IPS-11a (cell line): Measurements from ENCODE around the gene TMX2.
A peak's percentile ranks its signal among the peaks of the same experiment; 100 is the strongest.

ENCODE experiments used
- H3K4me3 ChIP-seq: one replicate; pipeline ENCODE4 v1.5.1; 2013; ENCODE audit warnings: low read depth, low read length, control low read depth

Gene TMX2

DNA sequence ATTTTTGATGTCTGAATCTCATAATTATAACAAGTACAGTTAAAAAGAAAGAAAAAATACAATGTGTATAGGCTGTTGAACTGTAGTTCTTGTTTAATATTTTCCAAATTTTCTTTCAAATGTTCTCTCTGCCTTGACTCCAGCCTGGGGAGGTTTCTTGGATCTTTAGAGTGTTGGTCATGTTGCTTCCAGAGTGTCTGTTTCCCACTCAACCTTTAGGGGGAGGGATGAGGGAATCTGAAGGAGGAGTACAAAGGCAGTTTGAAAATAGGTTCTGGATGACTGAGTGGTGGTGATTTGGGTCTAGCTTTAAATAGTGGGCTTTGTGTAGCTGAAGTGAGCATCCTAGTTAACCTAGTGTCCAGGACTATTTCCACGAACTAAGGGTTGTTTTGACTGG, 51.2 kb downstream of the TMX2 start:
- peak overlapping the region; percentile 89 for H3K4me3 ChIP-seq

GRCh38 chr11:57764021-57764420, 51.6 kb downstream of the TMX2 start:
- H3K4me3 ChIP-seq: peak overlapping the region; percentile 89

- no peak overlapping the region for H3K4me3 ChIP-seq
Measured at GRCh38 chr11:57764566-57764965, 52.2 kb downstream of the TMX2 start.

- no peak overlapping the region for H3K4me3 ChIP-seq
Measured at GRCh38 chr11:57764972-57765371, 52.6 kb downstream of the TMX2 start.

- H3K4me3 ChIP-seq: no peak overlapping the region
Measured at GRCh38 chr11:57770793-57771192, 58.4 kb downstream of the TMX2 start.

DNA sequence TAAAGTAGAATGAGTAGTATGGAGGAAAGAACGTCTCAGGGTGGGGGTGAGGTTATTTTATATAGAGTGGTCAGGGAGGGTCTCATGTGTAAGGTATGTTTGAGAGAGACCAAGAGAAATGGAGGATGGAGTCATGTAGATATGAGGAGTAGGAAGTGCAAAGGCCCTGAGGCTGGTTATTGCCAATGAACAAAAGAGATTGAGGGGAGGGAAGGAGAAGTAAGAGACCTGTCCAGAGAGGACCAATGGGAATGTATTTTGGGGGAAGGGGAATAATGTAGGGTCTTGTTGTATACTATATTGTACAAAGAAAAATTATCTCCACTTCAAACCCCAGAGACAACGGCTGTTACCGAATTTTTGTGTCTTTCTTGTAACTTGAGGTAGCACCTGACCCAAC, 59.0 kb downstream of the TMX2 start:
- no peak overlapping the region for H3K4me3 ChIP-seq

- H3K4me3 ChIP-seq: no peak overlapping the region
Measured at GRCh38 chr11:57772562-57772961, 60.2 kb downstream of the TMX2 start.

- H3K4me3 ChIP-seq: no peak overlapping the region
Measured at GRCh38 chr11:57773026-57773598, 60.7 kb downstream of the TMX2 start.

DNA sequence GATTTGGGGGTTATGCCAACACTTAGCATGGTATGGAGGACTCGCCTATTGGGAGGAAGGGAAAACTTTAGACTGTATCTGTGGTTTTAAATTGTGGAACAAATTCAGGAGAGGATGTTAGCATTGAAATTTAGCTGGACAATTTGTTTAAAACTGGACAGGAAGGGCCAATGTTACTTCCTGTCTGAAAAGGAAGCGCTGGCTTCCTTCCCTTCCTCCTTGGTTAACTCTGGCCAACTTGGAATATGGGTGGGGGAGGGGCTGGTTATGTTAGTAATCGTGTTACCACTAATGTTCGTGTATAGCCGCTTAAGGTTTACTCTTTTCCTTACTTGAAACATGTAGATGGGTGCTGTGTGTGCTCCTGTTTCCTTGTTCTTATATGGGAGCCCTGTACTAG, 63.1 kb downstream of the TMX2 start:
- no peak overlapping the region for H3K4me3 ChIP-seq

GRCh38 chr11:57776031-57776521, 63.7 kb downstream of the TMX2 start:
- no peak overlapping the region for H3K4me3 ChIP-seq

DNA sequence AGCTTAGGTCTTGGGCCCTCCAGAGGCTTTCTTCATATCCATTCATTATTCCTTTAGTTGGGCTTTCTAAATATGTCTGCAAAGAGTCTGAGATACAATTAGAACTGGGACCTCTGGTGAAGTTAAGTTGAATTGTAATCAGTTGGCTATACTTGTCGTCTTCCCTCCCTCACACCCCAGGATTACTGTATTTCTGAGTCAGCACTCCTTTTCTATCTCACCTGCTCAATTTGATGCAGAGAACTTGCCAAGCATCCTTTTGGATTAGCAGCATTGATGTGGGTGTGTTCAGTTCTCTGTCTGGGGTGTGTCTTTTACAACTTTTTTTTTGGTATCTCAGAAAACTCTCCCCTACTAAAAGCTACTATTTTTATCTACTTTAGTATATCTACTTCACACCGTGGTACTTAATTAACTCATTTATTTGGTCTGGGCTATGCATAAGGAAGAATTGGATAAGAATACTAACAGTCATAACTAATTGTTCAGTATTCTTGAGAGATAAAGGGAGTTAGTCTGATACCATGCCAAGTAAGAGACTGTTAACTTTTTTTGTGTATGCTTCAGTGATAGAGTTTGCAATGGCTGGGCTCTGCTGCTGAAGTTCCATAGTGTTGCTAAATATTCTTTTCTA, 64.3 kb downstream of the TMX2 start:
- H3K4me3 ChIP-seq: no peak overlapping the region

GRCh38 chr11:57777969-57778317, 65.5 kb downstream of the TMX2 start:
- H3K4me3 ChIP-seq: no peak overlapping the region

GRCh38 chr11:57778318-57779037, 66.1 kb downstream of the TMX2 start:
- H3K4me3 ChIP-seq: no peak overlapping the region

DNA sequence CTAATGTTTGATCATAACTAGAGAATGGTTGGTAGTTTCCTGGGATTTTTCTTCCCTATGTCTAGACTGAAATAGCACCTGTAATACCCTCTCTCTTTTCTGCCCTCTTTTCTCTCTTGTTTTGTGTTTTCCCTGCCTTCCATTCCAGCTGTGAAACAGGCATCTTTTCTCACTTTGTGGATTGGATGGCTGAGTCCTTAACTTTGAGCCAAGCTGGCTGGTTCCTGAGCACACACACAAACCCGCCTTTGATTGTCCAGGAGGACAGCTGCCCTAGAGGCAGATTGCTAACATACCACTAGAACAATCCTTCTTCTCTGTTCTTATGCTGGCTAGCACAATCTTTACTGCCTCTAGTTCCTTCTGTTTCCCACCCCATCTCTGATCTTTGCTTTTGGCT, 66.9 kb downstream of the TMX2 start:
- no peak overlapping the region for H3K4me3 ChIP-seq

GRCh38 chr11:57781529-57781943, 69.1 kb downstream of the TMX2 start:
- H3K4me3 ChIP-seq: no peak overlapping the region

DNA sequence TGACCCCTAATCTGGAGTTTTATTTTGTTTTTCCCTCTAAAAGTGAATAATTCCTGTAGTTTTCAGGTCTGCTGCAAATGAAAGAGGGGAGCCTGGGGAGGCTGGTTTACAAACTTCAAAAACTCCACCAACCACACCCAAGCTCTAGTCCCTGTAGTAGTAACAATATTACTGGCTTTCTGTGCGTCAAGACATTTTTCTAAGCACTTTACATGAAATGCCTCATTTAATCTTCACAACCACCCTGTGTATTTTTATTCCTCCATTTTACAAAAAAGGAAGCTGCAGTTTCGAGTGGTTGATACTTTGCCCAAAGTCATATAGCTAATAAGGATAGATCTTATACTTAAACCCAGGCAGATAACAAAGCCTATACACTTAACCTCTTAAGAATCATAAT, 72.7 kb downstream of the TMX2 start:
- H3K4me3 ChIP-seq: no peak overlapping the region

DNA sequence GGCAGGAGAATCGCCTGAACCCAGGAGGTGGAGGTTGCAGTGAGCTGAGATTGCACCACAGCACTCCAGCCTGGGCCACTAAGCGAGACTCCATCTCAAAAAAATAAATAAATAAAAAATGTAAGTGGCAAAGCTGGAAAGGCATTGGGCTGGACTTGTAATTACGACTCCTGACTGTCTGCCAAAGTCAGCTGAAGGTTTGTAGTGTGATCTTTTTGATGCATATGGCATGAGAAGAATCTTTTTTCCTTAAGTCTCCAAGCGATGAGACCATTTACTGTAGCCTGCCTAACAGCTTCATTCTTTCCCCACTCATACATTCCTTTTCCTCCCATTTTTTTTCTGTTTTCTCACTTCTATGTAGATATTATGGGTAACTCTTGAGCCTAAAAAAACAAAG, 74.0 kb downstream of the TMX2 start:
- no peak overlapping the region for H3K4me3 ChIP-seq

DNA sequence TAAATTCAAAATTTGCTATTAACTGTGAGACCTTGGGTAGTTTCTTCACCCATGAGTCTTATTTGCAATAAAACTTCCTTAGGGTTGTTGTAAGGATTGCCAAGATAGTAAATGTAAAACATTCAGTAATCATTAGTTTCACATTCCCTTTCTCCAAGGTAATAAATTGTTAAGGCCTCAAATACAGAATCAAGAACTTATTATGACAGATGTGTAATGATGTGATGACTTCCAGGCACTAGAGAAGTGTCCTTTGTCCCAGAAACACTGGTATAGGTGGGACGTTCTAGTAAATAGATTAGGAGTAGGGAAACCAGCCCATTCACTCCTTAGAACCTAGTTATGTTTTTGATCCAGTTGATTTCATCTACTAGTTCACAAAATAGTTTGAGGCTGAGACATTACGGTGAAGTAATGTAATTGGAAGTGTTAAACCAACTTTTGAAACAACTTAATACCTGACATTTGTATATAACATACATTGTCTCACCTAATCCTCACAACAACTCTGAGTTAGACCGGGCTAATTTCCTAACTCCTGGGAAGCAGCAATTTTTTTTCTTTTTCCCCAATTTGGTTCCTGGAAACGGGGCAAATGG, 74.7 kb downstream of the TMX2 start:
- H3K4me3 ChIP-seq: no peak overlapping the region

GRCh38 chr11:57787920-57788702, 75.7 kb downstream of the TMX2 start:
- H3K4me3 ChIP-seq: no peak overlapping the region

- no peak overlapping the region for H3K4me3 ChIP-seq
Measured at GRCh38 chr11:57788703-57789088, 76.3 kb downstream of the TMX2 start.
